ENCODE results near the gene KCTD16. TPM values are rescaled to one million over a fixed set of nuclear protein-coding genes. Genes with fewer than 3 reads are reported as not detected.

The KCTD16 gene
- total and polyA plus RNA-seq, 2 experiments from 2014 or later = 0.02 to 0.76 TPM

- H3K27ac Mint-ChIP-seq = no peak overlapping the region
- Histone ChIP-seq H3K27me3 (ENCODE audit: insufficient read depth) (no peaks in the 10 kb centered on the region), H3K36me3 (ENCODE audit: insufficient read depth) (no peaks in the 10 kb centered on the region), H4K20me1 (replicated peaks; ENCODE audit: insufficient read depth) (no peaks in the 10 kb centered on the region), H3K79me2 (replicated peaks; ENCODE audit: insufficient read depth) (no peaks in the 10 kb centered on the region), H3K4me2 (no peak overlapping the region), H3F3A (replicated peaks; ENCODE audit: low read depth) (no peaks in the 10 kb centered on the region), H3K27ac (ENCODE audit: low read depth) (no peak overlapping the region), H2AFZ (no peak overlapping the region), H3K9me2 (ENCODE audit: insufficient read depth) (no peaks in the 10 kb centered on the region), H3K4me3 (no peak overlapping the region), H3K4me1 (ENCODE audit: insufficient read depth) (no peaks in the 10 kb centered on the region)
- H3K36me3 Mint-ChIP-seq (ENCODE audit: low read depth) = no peaks in the 10 kb centered on the region
- no peak for ATAC-seq
- no peak for DNase-seq (ENCODE audit: low spot score)
- H3K27me3 Mint-ChIP-seq (ENCODE audit: insufficient read depth, low read depth, poor library complexity) = peaks cover 1% of the 10 kb centered on the region
- H3K4me3 Mint-ChIP-seq = no peak overlapping the region
- H3K4me1 Mint-ChIP-seq = peaks cover 10% of the 10 kb centered on the region; the same call in 2 of the 3 replicates
- TF ChIP-seq JUNB (IDR thresholded peaks at IDR 0.05; ENCODE audit: unreplicated experiment) (no peak), NANOG (IDR thresholded peaks at IDR 0.05; ENCODE audit: borderline replicate concordance) (no peak), ZNF114 (CRISPR knock-in tag; IDR thresholded peaks at IDR 0.05) (no peak), ZNF462 (CRISPR knock-in tag; IDR thresholded peaks at IDR 0.05) (no peak), ZNF331 (CRISPR knock-in tag; IDR thresholded peaks at IDR 0.05; ENCODE audit: low read depth) (no peak), STAT1 (IDR thresholded peaks at IDR 0.05; ENCODE audit: unreplicated experiment) (no peak), REST (IDR thresholded peaks at IDR 0.05; ENCODE audit: unreplicated experiment) (no peak), CTCF (conservative IDR thresholded peaks at IDR 0.05; ENCODE audit: low read depth in 2 of 2) (no peak), ETS1 (IDR thresholded peaks at IDR 0.05) (no peak), CREB1 (CRISPR knock-in tag; IDR thresholded peaks at IDR 0.05; ENCODE audit: low read depth) (no peak), POLR2AphosphoS5 (IDR thresholded peaks at IDR 0.05; ENCODE audit: low read depth) (no peak), EZH2 (IDR thresholded peaks at IDR 0.05; ENCODE audit: low read depth, unreplicated experiment) (no peak)
- H3K9me3 Mint-ChIP-seq = no peaks in the 10 kb centered on the region
Observed at GRCh38 chr5:144464306-144464705, 293.6 kb downstream of the KCTD16 start.
